ENCODE data around the gene ARL1.
"Not testable (repeated sequence)": the region's sequence is repeated elsewhere in the genome, so short reads cannot be mapped to it uniquely, and the experiment has no call there.

GRCh38 chr12:101422066-101422465 is 14.5 kb upstream of the ARL1 start:
- TF ChIP-seq CTCF, POLR2A, EP300 (IDR thresholded peaks at IDR 0.05): not testable (repeated sequence)

Measured in tibial nerve (tissue), 4 donors.